ENCODE measurements around the gene SNX17.

GRCh38 chr2:27354597-27354927, 15.9 kb upstream of the SNX17 start:
- TF ChIP-seq CTCF (IDR thresholded peaks at IDR 0.05) (no peak), POLR2A (IDR thresholded peaks at IDR 0.05) (no peak)
